NCI-H1694 treated with DMSO at 0.1 percent for 48 hours (cell line): ENCODE results near the gene ARHGEF25.
"Not testable (repeated sequence)": the region's sequence is repeated elsewhere in the genome, so short reads cannot be mapped to it uniquely, and the experiment has no call there.

Experiments used
- DNase-seq: peaks from one replicate; lab custom pipeline; 2025; lab: John Stamatoyannopoulos, UW

ARHGEF25 gene

DNA sequence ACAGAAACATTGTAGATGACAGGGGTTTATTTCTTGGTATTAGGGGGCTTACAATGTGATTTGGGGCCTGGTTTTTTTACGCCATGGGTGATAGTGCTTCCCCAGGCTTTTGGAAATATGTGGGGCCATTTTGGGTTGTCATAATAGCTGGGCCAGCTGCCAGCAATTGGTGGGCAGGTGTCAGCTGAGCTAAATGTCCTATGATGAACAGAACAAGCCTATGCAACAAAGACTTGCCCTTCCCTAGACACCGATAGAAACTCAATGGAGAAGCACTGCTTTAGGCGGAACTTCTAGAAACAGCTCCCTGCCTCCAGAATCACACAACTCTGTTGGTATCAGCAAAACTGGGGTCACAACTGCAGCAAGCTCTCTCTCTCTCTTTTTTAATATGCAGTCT, 26.9 kb downstream of the ARHGEF25 start:
- DNase-seq, result no peak

DNA sequence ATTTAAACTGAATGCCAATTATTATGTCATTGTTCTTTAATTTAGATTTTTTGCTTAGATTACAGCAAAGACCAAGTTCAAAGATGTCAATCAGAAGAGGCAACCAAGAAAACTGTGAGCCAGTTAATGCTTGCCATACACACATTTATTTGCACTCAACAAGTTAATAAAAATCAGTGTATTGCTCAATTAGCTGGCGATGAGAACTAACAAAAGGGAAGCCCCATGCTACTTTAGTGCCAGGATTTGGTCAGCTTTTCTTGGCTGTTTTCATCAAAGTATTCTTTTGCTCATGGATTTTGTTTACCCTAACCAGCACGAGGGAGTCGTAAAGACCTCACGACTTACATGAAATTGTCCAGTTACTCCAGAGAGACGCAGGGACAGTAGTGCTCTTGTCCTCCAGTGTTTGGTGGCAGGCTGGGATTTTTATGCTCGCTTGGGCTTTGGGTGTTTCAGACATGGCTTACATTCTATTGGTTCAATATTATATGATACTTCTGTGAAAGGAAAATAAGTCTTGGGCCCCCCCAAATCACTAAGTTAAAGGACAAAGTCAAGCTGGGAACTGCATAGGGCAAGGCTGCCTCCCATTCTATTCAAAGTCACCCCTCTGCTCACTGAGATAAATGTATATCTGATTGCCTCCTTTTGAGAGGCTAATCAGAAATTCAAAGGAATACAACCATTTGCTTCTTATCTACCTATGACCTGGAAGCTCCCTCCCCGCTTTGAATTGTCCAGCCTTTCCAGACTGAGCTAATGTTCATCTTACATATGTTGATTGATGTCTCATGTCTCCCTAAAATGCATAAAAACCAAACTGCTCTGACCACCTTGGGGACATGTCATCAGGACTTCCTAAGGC, 29.2 kb downstream of the ARHGEF25 start:
- DNase-seq, result no peak

DNA sequence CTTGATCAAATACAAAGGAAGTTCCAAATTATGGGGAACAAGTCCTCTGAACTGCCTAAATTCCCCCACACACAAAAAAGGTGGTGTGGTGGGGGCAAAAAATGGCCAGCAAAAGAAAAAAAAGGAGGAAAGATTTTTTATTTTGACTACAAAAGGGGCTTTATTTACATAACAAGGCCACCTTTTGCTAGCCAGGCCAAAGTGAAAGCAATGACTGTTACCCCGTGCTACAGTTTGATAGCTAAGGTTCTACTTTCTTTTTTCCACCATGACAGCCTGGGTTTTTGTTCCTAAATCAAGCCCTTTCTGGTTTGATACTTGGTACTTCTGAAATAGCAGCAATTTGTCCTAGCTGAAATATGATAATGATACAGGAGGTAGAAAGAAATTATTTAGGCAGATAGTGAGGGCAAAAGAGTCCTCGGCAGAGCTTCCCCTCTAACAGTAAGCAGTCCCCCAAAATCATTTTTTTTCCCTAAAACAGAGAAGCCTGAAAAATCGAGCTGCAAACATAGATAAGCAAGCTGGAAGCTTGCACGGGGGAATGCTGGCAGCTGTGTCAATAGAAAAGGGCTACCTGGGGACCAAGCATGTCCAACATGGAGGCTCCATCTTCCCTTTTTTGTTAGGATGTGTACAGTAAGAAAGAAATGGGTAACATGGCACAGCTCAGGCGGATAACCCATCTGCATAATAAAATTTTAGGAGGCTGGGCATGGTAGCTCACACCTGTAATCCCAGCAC, 30.6 kb downstream of the ARHGEF25 start:
- no peak for DNase-seq

DNA sequence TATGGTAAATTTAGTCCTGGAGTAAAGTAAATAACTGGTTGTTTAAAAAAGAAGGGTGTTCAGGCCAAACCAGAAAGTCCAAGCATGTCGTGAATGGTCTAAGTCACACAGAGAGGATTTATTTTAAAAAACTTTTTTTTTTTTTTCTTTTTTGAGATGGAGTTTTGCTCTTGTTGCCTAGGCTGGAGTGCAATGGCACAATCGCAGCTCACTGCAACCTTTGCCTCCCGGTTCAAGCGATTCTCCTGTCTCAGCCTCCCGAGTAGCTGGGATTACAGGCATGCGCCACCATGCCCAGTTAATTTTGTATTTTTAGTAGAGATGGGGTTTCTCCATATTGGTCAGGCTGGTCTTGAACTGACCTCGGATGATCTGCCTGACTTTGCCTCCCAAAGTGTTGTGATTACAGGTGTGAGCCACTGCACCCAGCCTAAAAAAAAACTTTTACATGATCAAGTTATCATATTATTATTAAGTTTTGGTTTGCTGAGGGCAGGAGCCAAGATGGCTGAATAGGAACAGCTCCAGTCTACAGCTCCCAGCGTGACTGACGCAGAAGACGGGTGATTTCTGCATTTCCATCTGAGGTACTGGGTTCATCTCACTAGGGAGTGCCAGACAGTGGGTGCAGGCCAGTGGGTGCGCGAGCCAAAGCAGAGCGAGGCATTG, 34.9 kb downstream of the ARHGEF25 start:
- not testable (repeated sequence) for DNase-seq

DNA sequence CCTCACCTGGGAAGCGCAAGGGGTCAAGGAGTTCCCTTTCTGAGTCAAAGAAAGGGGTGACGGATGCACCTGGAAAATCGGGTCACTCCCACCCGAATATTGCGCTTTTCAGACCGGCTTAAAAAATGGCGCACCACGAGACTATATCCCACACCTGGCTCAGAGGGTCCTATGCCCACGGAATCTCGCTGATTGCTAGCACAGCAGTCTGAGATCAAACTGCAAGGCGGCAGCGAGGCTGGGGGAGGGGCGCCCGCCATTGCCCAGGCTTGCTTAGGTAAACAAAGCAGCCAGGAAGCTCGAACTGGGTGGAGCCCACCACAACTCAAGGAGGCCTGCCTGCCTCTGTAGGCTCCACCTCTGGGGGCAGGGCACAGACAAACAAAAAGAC, 35.4 kb downstream of the ARHGEF25 start:
- DNase-seq, result not testable (repeated sequence)

DNA sequence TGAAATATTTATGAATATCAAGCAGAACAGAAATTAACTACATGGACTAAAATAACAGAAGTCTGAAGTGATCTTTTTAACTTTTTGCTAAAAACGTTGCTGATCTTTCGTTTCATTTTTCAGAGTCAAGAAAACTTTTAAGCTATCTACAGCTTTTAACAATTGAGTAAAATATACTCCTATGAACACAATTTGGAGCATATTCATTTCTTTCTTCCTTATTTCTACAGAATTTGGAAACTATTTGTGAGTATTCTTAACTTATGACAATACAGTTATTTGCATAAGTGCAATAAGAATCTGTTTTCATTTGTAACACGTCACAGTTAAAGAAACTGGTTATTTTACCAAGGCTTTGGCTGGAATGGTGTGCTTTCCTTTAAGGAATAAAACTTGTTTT, 42.8 kb downstream of the ARHGEF25 start:
- no peak for DNase-seq

DNA sequence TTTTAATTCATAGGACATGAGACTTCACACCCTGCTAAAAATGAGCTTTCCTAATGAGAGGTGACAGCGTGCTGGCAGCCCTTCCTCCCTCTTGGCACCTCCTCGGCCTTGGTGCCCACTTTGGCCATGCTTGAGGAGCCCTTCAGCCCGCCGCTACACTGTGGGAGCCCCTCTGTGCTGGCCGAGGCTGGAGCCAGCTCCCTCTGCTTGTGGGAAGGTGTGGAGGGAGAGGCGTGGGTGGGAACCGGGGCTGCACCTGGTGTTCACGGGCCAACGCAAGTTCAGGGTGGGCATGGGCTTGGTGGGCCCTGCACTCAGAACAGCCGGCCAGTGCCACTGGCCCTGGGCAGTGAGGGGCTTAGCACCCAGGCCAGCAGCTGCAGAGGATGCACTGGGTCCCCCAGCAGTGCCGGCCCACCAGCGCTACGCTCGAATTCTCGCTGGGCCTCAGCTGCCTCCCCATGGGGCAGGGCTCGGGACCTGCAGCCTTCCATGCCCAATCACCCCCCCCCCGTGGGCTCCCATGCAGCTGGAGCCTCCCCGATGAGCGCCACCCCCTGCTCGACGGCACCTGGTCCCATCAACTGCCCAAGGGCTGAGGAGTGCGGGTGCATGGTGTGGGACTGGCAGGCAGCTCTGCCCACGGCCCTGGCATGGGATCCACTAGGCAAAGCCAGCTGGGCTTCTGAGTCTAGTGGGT, 44.5 kb downstream of the ARHGEF25 start:
- no peak for DNase-seq

DNA sequence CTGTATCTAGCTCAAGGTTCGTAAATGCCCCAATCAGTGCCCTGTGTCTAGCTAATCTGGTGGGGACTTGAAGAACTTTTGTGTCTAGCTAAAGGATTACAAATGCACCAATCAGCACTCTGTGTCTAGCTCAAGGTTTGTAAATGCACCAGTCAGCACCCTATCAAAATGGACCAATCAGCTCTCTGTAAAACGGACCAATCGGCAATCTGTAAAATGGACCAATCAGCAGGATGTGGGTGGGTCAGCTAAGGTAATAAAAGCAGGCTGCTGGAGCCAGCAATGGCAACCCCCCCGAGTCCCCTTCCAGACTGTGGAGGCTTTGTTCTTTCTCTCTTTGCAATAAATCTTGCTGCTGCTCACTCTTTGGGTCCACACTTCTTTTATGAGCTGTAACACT, 45.2 kb downstream of the ARHGEF25 start:
- DNase-seq, result not testable (repeated sequence)

DNA sequence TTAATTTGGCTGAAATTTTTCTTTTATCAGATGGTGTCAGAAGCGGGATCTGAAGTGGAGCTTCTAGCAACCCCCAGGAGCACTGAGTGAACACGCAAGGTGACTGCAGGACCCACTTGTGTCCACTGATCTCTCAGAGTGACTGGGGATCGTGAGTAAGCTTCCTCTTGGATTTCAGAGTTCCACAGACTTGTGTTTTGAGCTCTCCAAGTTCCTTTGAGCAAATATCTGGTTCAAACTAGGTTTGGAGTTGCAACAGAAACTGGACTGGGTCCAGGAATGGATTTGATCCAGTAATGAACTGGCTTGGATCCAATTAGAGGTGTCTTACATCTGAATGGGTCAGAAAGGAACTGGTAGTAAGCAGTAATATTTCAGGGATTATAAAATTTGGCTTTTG, 46.5 kb downstream of the ARHGEF25 start:
- DNase-seq, result no peak

DNA sequence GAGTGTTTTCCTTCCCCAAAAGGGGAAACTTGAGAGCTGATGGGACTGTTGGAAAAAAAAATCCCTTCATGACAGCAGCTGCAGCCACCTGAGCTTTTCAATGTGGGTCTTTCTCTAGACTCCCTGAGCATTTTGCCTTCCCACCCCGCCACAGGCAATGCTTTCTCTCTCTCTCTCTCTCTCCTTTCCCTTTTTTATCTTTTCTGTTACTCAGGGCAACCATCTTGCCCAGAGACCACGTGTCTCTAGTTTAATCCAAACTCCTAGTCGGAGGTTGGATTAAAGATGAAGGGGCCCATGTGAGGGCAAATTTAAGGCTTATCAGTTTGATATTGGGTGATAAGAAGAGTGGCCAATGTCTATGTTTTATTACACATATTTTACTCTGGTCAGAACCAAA, 47.7 kb downstream of the ARHGEF25 start:
- no peak for DNase-seq

DNA sequence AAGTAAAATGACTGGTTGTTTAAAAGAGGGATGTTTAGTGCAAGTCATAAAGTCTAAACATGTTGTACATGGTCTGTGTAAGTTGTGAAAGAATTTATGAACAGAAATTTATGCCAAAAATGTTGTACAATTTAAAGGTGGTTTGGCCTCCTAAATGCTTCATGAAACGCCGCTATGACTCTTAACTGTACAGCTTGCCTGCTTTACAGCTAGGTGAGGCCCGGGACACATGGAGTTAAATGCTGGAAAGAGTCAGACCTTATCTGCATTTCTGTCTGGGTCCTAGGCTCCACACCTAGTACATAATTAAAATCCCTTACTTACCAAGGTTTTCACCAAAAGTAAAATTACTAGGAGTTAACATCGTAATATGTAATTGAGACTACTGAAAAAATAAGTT, 50.1 kb downstream of the ARHGEF25 start:
- DNase-seq, result no peak

DNA sequence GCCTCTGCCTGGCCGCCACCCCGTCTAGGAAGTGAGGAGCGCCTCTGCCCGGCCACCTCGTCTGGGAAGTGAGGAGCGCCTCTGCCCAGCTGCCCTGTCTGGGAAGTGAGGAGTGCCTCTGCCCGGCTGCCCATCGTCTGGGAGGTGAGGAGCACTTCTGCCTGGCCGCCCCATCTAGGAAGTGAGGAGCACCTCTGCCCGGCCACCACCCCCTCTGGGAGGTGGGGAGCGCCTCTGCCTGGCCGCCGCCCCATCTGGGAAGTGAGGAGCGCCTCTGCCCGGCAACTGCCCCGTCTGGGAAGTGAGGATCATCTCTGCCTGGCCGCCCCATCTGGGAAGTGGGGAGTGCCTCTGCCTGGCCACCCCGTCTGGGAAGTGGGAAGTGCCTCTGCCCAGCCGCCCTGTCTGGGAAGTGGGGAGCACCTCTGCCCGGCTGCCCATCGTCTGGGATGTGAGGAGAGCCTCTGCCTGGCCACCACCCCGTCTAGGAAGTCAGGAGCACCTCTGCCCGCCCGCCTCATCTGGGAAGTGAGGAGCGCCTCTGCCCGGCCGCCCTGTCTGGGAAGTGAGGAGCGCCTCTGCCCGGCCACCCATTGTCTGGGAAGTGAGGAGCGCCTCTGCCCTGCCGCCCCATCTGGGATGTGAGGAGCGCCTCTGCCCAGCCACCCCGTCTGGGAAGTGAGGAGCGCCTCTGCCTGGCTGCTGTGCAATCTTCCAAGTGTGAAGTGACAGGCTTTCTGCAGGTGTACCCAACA, 54.0 kb downstream of the ARHGEF25 start:
- DNase-seq, result not testable (repeated sequence)
